ENCODE results near the gene KIR3DL3. TPM values are rescaled to one million over a fixed set of nuclear protein-coding genes. Genes with fewer than 3 reads are reported as not detected.
"Not testable (repeated sequence)": the region's sequence is repeated elsewhere in the genome, so short reads cannot be mapped to it uniquely, and the experiment has no call there.

KIR3DL3 gene
- total and polyA plus RNA-seq, 2 donors from 2014 or later = not detected

GRCh38 chr19:54731191-54731590, 6.9 kb downstream of the KIR3DL3 start:
- Histone ChIP-seq H3K9me3 (ENCODE audit: control insufficient read depth in 2 of 3, insufficient read depth in 1 of 3, low read length in 3 of 3) (no peaks in the 10 kb centered on the region), H3K4me3 (ENCODE audit: low read length in 3 of 3) (no peak overlapping the region), H3K9ac (ENCODE audit: low read length in 3 of 3) (no peak overlapping the region), H3K4me1 (ENCODE audit: control insufficient read depth in 2 of 3, insufficient read depth in 2 of 3, low read depth in 1 of 3, low read length in 3 of 3) (no peaks in the 10 kb centered on the region), H3K27me3 (ENCODE audit: control insufficient read depth, insufficient read depth, low read length) (no peaks in the 10 kb centered on the region), H3K36me3 (ENCODE audit: control insufficient read depth in 2 of 3, insufficient read depth in 3 of 3, low read length in 3 of 3) (no peaks in the 10 kb centered on the region), H3K27ac (ENCODE audit: low read depth in 2 of 2, low read length in 2 of 2) (no peak overlapping the region)
- DNase-seq = no peak
- no peak for FAIRE-seq
- TF ChIP-seq, protein P1, sequence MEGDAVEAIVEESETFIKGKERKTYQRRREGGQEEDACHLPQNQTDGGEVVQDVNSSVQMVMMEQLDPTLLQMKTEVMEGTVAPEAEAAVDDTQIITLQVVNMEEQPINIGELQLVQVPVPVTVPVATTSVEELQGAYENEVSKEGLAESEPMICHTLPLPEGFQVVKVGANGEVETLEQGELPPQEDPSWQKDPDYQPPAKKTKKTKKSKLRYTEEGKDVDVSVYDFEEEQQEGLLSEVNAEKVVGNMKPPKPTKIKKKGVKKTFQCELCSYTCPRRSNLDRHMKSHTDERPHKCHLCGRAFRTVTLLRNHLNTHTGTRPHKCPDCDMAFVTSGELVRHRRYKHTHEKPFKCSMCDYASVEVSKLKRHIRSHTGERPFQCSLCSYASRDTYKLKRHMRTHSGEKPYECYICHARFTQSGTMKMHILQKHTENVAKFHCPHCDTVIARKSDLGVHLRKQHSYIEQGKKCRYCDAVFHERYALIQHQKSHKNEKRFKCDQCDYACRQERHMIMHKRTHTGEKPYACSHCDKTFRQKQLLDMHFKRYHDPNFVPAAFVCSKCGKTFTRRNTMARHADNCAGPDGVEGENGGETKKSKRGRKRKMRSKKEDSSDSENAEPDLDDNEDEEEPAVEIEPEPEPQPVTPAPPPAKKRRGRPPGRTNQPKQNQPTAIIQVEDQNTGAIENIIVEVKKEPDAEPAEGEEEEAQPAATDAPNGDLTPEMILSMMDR (IDR thresholded peaks at IDR 0.05; ENCODE audit: borderline replicate concordance, extremely low read depth, insufficient read depth) = no peak
- intact Hi-C loops (cut with DNase I) = no loop called here

DNA sequence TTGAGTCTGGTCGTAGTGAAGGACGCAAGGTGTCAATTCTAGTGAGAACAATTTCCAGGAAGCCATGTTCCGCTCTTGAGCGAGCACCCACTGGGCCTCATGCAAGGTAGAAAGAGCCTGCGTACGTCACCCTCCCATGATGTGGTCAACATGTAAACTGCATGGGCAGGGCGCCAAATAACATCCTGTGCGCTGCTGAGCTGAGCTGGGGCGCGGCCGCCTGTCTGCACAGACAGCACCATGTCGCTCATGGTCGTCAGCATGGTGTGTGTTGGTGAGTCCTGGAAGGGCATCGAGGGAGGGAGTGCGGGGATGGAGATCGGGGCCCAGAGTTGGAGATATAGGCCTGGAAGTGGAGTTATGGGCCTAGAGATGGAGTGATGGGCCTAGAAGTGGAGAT, 14.1 kb downstream of the KIR3DL3 start, which contains the start of gene KIR2DL3:
KIR2DL3 (plus strand) TSS at position 208 of the 400 bp plus-strand sequence; CDS start at position 241, 33 bp downstream.
- H3K27ac ChIP-seq (ENCODE audit: low read depth in 2 of 2, low read length in 2 of 2); H3K4me1 ChIP-seq (ENCODE audit: control insufficient read depth in 2 of 3, insufficient read depth in 2 of 3, low read depth in 1 of 3, low read length in 3 of 3); intact Hi-C loops (cut with DNase I); H3K27me3 ChIP-seq (ENCODE audit: control insufficient read depth, insufficient read depth, low read length); H3K9ac ChIP-seq (ENCODE audit: low read length in 3 of 3); H3K4me3 ChIP-seq (ENCODE audit: low read length in 3 of 3); H3K36me3 ChIP-seq (ENCODE audit: control insufficient read depth in 2 of 3, insufficient read depth in 3 of 3, low read length in 3 of 3); DNase-seq; H3K9me3 ChIP-seq (ENCODE audit: control insufficient read depth in 2 of 3, insufficient read depth in 1 of 3, low read length in 3 of 3); FAIRE-seq: not testable (repeated sequence)

DNA sequence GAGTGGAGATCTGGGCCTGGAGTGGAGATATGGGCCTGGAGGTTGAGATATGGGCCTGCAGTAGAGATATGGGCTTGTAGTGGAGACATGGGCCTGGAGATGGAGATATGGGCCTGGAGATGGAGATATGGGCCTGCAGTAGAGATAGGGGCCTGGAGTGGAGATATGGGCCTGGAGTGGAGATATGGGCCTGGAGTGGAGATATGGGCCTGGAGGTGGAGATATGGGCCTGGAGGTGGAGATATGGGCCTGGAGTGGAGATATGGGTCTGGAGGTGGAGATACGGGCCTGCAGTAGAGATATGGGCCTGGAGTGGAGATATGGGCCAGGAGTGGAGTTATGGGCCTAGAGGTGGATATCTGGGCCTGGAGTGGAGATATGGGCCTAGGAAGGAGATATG, 14.5 kb downstream of the KIR3DL3 start:
- FAIRE-seq = no peak
- no peaks in the 10 kb centered on the region for H3K27me3 ChIP-seq (ENCODE audit: control insufficient read depth, insufficient read depth, low read length)
- intact Hi-C loops (cut with DNase I) = no loop called here

DNA sequence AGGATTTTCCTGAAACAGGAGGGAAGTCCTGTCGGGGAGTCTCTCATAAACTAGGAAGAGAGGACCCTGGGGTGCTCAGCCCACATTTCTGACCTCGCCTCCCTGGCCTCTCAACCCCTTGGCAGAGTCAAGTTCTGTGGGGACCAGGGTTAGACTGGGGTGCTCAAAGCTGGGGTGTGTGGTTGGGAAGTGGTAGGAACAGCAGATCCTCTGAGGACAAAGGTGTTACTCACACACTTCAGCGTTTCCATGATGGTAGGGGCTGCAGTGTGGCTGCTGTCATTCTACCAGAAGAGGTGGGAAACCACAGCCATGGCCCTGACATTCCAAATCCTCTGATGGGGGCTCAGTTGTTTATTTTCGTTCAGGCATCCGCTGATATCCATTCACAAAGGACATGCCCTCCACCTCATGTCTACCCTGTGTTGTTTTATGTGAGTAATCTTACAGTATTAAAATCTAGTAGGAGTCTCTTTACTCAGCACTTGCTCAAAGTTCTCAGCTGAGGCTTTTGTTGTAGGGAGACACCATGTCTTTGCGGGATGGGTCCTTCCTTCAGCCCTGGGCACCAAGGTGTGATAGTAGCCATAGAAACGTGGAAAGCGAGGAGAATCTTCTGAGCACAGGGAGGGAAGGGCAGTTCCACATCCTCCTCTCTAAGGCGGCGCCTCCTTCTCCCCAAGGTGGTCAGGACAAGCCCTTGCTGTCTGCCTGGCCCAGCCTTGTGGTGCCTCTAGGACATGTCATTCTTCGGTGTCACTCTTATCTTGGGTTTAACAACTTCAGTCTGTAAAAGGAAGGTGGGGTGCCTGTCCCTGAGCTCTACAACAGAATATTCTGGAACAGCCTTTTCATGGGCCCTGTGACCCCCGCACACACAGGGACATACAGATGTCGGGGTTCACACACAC, 15.6 kb downstream of the KIR3DL3 start:
- intact Hi-C loops (cut with DNase I) = no loop called here
- H3K4me3 ChIP-seq (ENCODE audit: low read length in 3 of 3) = no peak overlapping the region
- no peak for FAIRE-seq

More for the DNA sequence above, 14.5 kb downstream of the KIR3DL3 start:
- Histone ChIP-seq H3K4me3 (ENCODE audit: low read length in 3 of 3) (no peak overlapping the region), H3K9me3 (ENCODE audit: control insufficient read depth in 2 of 3, insufficient read depth in 1 of 3, low read length in 3 of 3) (no peaks in the 10 kb centered on the region), H3K27ac (ENCODE audit: low read depth in 2 of 2, low read length in 2 of 2) (no peak overlapping the region), H3K9ac (ENCODE audit: low read length in 3 of 3) (no peak overlapping the region), H3K4me1 (ENCODE audit: control insufficient read depth in 2 of 3, insufficient read depth in 2 of 3, low read depth in 1 of 3, low read length in 3 of 3) (no peaks in the 10 kb centered on the region), H3K36me3 (ENCODE audit: control insufficient read depth in 2 of 3, insufficient read depth in 3 of 3, low read length in 3 of 3) (no peaks in the 10 kb centered on the region)
- no peak for DNase-seq
- TF ChIP-seq, protein P1 (IDR thresholded peaks at IDR 0.05; ENCODE audit: borderline replicate concordance, extremely low read depth, insufficient read depth) = no peak

DNA sequence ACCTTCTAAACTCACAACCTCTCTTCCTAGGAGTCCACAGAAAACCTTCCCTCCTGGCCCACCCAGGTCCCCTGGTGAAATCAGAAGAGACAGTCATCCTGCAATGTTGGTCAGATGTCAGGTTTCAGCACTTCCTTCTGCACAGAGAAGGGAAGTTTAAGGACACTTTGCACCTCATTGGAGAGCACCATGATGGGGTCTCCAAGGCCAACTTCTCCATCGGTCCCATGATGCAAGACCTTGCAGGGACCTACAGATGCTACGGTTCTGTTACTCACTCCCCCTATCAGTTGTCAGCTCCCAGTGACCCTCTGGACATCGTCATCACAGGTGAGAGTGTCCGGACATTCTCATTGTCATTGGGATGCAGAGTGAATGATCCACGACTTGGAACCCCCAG, 17.7 kb downstream of the KIR3DL3 start:
- FAIRE-seq; H3K4me1 ChIP-seq (ENCODE audit: control insufficient read depth in 2 of 3, insufficient read depth in 2 of 3, low read depth in 1 of 3, low read length in 3 of 3): not testable (repeated sequence)

More for the DNA sequence above, 15.6 kb downstream of the KIR3DL3 start:
- Histone ChIP-seq H3K4me1 (ENCODE audit: control insufficient read depth in 2 of 3, insufficient read depth in 2 of 3, low read depth in 1 of 3, low read length in 3 of 3) (no peaks in the 10 kb centered on the region), H3K27ac (ENCODE audit: low read depth in 2 of 2, low read length in 2 of 2) (no peak overlapping the region), H3K9ac (ENCODE audit: low read length in 3 of 3) (no peak overlapping the region), H3K9me3 (ENCODE audit: control insufficient read depth in 2 of 3, insufficient read depth in 1 of 3, low read length in 3 of 3) (no peaks in the 10 kb centered on the region), H3K27me3 (ENCODE audit: control insufficient read depth, insufficient read depth, low read length) (no peaks in the 10 kb centered on the region), H3K36me3 (ENCODE audit: control insufficient read depth in 2 of 3, insufficient read depth in 3 of 3, low read length in 3 of 3) (no peaks in the 10 kb centered on the region)
- TF ChIP-seq, protein P1 (IDR thresholded peaks at IDR 0.05; ENCODE audit: borderline replicate concordance, extremely low read depth, insufficient read depth) = no peak
- no peak for DNase-seq

GRCh38 chr19:54744080-54744479, 19.8 kb downstream of the KIR3DL3 start:
- H3K4me3 ChIP-seq (ENCODE audit: low read length in 3 of 3); intact Hi-C loops (cut with DNase I); H3K36me3 ChIP-seq (ENCODE audit: control insufficient read depth in 2 of 3, insufficient read depth in 3 of 3, low read length in 3 of 3); H3K27me3 ChIP-seq (ENCODE audit: control insufficient read depth, insufficient read depth, low read length); FAIRE-seq; H3K4me1 ChIP-seq (ENCODE audit: control insufficient read depth in 2 of 3, insufficient read depth in 2 of 3, low read depth in 1 of 3, low read length in 3 of 3); H3K27ac ChIP-seq (ENCODE audit: low read depth in 2 of 2, low read length in 2 of 2); DNase-seq; H3K9ac ChIP-seq (ENCODE audit: low read length in 3 of 3); H3K9me3 ChIP-seq (ENCODE audit: control insufficient read depth in 2 of 3, insufficient read depth in 1 of 3, low read length in 3 of 3): not testable (repeated sequence)

More for the DNA sequence above, 17.7 kb downstream of the KIR3DL3 start:
- H3K27ac ChIP-seq (ENCODE audit: low read depth in 2 of 2, low read length in 2 of 2); intact Hi-C loops (cut with DNase I); H3K36me3 ChIP-seq (ENCODE audit: control insufficient read depth in 2 of 3, insufficient read depth in 3 of 3, low read length in 3 of 3); H3K9me3 ChIP-seq (ENCODE audit: control insufficient read depth in 2 of 3, insufficient read depth in 1 of 3, low read length in 3 of 3); DNase-seq; H3K27me3 ChIP-seq (ENCODE audit: control insufficient read depth, insufficient read depth, low read length); H3K4me3 ChIP-seq (ENCODE audit: low read length in 3 of 3); H3K9ac ChIP-seq (ENCODE audit: low read length in 3 of 3): not testable (repeated sequence)

Measured in kidney (tissue), 14 donors.